HL-60/S4 treated with phorbol 12-myristate 13-acetate at 8.2 ng/mL for 4 days and 3 days (cell line): ENCODE measurements around the gene C1orf105.
"Not testable (repeated sequence)": the region's sequence is repeated elsewhere in the genome, so short reads cannot be mapped to it uniquely, and the experiment has no call there.

ENCODE experiments used
- in situ Hi-C: fragments of 300-500 bp; cut with MboI; formaldehyde crosslinking; loops from 2 replicates; pipeline ENCODE4 v1.15.0; 2022; ENCODE audit warnings: low sequenced_read_pairs

The C1orf105 gene

GRCh38 chr1:172420385-172420784 is at the start of gene C1orf105:
TSS of gene C1orf105 (plus strand) at chr1:172420685. CDS start at chr1:172420886, 201 bp downstream.
- in situ Hi-C loops: no loop called here

- in situ Hi-C loops: not testable (repeated sequence)
Measured at GRCh38 chr1:172371646-172372045, 48.8 kb upstream of the C1orf105 start.

DNA sequence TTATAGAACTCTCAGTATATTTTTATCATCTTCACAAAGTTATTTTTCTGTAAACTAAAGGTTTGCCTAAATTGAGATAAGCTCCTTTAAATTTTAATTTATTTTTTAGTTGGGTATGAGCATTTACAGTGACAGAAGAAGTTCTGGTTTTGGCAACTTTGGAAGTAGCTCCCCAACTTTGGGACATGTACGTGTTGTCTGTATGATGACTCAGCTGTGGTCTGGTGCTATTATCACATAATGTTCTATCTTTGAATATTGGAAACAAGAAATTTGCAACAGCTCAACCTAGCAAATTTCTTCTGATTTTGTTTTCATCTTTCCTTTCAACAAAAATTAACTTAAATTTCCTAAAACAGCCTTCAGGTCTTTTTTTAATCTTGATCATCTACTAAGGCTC is 46.6 kb upstream of the C1orf105 start:
- in situ Hi-C loops: no loop called here

- in situ Hi-C loops: no loop called here
Measured at GRCh38 chr1:172375211-172375631, 45.3 kb upstream of the C1orf105 start.

- in situ Hi-C loops: no loop called here
Measured at GRCh38 chr1:172376431-172376830, 44.1 kb upstream of the C1orf105 start.

DNA sequence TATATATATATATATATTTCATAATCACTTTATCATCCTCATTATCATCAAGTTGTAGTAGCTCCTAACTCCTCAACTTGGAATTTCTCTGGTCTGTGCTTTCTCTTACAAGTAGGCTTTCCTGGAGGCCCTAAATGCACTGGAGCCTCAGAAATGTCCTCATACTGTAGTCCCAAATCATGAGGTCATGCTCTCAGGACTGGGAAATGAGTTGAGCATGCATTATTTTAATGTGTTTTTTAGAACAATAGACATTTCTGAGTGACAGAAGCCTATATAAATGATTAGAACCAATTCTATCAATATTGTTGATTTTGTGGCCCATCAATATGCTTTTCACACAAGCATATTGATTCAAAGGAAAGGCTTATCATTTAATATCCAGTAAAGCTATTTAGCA is 42.9 kb upstream of the C1orf105 start:
- in situ Hi-C loops: no loop called here

- in situ Hi-C loops: no loop called here
Measured at GRCh38 chr1:172378109-172378760, 42.2 kb upstream of the C1orf105 start.

GRCh38 chr1:172380441-172381244 is 39.8 kb upstream of the C1orf105 start:
- in situ Hi-C loops: no loop called here

GRCh38 chr1:172381946-172382345 is 38.5 kb upstream of the C1orf105 start:
- in situ Hi-C loops: no loop called here

DNA sequence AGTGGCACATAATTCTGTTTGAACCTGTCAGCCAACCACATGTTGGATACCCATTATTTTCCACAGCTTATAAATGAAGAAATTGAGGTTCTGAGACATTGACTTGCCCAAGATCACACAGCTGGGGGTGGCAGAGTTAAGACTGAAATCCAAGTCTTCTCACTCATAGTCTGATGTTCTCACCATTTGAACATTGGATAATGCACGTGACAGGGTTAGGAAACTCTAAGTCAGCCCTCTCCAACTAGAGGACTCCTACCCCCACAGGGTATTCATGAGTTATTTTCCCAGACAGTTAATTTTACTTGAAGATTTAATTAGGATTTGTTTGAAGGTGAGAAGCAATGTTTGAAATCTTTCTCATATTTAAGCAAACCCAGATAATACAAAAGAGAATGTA is 38.1 kb upstream of the C1orf105 start:
- in situ Hi-C loops: no loop called here

DNA sequence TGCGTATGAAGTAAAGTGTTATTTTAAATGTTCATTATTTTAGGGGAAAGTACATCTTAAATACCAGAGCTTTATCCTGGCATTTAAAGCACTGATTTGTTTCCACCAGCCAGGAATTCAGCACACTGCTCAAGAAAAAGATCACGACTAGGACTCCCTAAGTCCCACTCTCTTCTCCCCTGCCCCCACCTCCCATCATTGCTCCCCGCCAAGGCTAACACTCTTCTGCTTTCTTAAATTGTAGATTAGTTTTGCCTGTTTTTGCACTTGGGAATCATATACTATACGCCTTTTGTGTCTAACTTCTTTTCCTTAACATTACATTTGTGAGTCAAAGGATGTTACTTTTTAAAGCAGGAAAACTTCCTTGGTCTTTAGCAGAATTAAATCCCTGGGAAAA is 37.5 kb upstream of the C1orf105 start:
- in situ Hi-C loops: no loop called here

- in situ Hi-C loops: no loop called here
Measured at GRCh38 chr1:172383536-172383935, 36.9 kb upstream of the C1orf105 start.

GRCh38 chr1:172384656-172385055 is 35.8 kb upstream of the C1orf105 start:
- in situ Hi-C loops: no loop called here

GRCh38 chr1:172386046-172386445 is 34.4 kb upstream of the C1orf105 start:
- in situ Hi-C loops: no loop called here

DNA sequence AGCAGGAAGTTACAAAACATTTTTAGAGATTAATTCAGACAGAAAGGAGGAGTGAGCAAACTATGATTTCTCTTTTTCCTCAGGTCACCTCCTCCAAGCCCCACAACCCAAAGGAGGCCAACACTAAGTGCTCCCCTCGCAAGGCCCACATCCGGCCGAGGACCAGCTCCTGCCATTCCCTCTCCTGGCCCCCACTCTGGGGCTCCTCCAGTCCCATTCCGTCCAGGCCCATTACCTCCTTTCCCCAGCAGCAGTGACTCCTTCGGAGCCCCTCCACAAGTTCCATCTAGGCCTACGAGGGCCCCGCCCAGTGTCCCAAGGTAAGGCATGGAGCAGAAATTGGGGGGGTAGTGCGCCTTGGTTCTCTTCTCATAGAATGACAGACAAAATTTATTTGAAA is 32.0 kb upstream of the C1orf105 start:
- in situ Hi-C loops: no loop called here

DNA sequence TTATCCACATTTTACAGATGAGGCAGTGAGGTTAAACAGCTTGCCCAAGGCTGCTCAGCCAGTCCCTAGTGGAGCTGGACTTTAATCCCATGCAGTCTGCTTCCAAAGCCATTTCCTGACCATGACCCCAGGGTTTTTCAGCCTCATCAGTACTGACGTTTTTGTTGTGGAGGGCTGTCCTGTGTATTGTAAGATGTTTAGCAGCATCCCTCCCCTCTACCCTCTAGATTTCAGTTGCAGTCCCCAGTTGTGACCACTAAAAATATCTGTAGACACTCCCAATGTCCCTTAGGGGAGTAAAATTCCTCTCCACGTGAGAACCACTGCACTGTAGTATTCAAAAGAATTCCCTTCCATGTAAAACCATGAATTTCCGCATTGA is 30.2 kb upstream of the C1orf105 start:
- in situ Hi-C loops: no loop called here

- in situ Hi-C loops: no loop called here
Measured at GRCh38 chr1:172390683-172391551, 29.6 kb upstream of the C1orf105 start.

GRCh38 chr1:172391976-172392375 is 28.5 kb upstream of the C1orf105 start:
- in situ Hi-C loops: no loop called here

DNA sequence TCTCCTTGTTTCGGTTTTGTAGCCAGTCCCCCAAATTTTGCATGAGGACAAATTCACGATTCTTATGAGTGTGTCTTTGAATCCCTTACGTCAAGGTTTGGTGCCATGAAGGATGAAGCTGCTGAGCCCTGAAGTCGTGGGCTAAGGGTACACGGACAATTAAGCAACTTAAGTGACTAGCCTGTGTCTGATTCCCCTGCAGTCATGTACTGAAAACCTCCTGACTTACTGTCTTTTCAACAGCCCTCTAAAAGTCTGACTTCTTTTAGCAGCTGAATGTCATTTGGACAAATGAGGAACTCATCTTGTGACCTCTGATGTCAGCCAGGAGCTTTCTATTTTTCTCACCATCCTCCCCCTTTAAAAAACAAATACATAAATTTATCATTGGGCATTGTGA is 27.1 kb upstream of the C1orf105 start:
- in situ Hi-C loops: no loop called here

GRCh38 chr1:172394141-172394751 is 26.2 kb upstream of the C1orf105 start:
- in situ Hi-C loops: no loop called here

GRCh38 chr1:172394811-172395210 is 25.7 kb upstream of the C1orf105 start:
- in situ Hi-C loops: no loop called here
